ENCODE measurements around the gene KNTC1.
"Not testable (repeated sequence)": the region's sequence is repeated elsewhere in the genome, so short reads cannot be mapped to it uniquely, and the experiment has no call there.

The KNTC1 gene

DNA sequence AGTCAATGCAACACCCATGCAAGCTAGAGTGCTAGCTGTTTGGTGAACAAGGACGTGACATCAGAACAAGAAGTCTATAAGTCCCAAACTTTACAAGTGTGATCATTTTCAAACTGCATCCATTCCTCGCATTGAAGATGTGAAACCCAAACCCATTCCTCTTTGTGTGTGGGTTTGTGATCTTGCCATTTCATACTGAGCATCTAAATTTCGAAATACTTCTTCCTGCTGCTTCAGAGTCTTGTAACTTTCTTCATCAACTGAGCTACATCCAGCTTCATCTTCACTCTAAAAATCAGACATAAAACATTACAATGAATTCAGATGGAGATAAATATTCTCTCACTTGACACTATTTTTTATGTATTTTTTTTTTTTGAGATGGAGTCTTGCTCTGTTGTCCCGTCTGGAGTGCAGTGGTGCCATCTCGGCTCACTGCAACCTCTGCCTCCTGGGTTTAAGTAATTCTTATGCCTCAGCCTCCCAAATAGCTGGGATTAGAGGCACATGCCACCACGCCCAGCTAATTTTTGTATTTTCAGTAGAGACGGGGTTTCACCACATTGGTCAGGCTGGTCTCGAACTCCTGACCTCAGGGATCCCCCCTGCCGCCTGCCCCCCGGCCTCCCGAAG, 21.5 kb upstream of the KNTC1 start:
- no peak for DNase-seq (ENCODE audit: low read depth, low spot score)

DNA sequence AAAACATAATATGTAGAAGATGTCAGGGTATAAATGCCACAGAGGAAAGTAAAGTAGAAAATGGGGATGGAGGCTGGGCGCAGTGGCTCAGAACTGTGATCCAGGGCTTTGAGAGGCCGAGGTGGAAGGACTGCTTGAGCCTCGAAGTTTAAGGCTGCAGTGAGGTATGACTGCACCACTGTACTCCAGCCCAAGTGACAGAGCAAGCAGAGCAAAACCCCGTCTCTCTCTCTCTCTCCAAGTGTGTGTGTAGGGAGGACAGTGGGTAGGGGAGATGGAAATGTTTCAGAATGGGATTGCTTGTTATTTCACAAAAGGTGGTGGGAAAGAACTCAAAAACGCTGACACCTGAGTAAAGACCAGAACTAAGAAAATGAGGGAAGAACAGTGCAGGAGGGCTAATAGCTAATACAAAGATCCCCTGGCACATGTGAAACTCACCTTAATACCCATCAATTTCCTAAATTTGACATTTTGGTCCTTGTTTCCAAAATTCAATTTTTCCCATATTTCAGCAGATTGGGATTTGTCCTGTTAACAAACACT, 20.6 kb upstream of the KNTC1 start:
- DNase-seq (ENCODE audit: low read depth, low spot score) = no peak

DNA sequence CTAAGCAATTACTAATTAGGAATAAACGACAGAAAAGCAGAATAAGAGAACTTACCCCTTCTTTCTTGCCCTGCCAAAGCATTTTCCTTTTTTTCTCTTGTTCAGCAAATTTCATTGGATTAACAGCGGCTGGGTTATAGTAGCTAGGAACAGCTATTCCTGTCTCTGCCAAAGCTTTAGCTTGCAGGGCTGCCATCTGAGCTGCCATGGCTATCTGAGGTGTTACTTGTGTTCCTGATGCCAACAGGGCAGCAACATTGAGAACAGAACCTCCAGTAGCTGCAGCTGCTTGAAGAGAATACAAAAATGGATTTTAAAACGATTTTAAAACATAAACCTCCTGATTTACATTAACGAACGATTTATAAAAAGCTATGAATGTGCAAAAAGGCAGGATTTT, 18.9 kb upstream of the KNTC1 start:
- DNase-seq (ENCODE audit: low read depth, low spot score) = no peak

DNA sequence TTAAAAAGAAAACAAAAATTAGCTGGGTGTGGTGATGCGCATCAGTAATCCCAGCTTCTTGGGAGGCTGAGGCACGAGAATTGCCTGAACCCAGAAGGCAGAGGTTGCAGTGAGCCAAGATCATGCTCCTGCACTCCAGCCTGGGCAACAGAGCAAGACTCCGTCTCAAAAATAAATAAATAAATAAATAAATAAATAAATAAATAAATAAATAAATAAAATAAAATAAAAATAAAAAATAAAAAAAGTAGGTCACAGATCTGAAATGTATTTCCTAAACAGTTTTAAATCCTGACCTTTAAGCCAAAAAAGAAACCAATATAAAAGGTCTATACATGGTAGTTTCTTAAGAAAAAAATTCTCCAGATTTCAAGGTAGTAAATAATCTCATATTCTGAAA, 14.0 kb upstream of the KNTC1 start:
- not testable (repeated sequence) for DNase-seq (ENCODE audit: low read depth, low spot score)

DNA sequence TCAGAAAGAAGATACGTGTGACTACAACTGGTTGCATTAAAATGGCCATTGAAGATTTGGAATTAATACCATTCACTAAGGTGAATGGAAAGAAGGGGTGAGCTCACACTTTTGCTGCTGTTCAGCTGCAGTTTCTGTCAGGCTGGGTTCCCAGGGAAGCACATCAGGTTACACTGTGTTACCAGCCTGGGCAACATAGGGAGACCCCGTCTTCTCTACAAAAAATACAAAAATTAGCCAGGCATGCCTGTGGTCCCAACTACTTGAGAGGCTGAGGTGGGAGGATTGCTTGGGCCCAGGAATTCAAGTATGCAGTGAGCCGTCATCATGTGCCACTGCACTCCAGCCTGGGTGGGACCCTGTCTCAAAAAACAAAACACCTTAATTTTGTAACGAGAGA, 13.4 kb upstream of the KNTC1 start:
- no peak for DNase-seq (ENCODE audit: low read depth, low spot score)

DNA sequence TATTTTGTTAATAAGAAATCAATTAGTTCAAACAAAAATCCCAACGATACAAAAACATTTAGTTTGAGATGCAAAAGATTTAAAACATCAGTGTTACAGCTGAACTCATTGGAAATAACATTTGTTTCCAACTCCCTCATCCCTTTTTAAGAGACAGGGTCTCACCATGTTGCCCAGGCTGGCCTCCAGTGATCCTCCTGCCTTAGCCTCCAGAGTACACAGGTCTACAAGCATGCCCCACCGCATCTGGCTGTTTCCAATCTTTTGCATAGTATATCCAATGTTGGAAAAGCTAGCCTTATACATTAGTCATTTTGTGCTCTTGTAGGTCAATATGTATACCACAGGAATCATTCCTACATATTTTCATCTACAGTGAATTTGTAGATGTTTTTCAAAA, 11.8 kb upstream of the KNTC1 start:
- DNase-seq (ENCODE audit: low read depth, low spot score) = no peak

DNA sequence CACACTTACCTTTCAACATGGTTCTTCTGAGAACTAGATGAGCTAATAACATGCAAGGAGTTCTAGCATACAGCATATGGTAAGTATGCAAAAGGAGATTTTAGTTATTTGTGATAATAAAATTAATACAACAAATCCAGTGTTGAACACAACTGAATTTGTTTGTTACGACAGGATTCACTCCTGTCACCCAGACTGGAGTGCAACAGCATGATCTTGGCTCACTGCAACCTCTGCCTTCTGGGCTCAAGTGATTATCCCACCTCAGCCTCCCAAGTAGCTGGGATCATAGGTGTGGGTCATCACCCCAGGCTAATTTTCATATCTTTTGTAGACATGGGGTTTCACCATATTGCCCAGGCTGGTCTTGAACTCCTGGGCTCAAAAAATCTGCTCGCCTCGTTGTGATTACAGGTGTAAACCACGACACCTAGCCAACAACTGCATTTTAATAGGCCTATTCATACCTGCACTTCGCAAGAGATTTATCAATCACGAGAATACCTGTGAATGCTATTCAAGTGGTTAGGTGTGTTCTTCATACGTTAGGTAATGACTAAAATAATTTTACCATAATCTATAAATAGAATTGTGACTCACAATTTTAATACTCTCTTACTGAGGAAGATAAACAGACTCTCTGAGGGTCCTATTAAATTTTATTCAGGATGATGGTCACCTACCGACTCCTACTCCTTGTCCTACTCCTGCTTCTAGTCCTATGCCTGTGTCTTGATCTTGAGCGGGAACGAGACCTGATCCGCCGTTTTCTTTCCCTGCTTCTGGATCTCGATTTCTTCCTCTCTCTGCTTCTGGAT, 10.3 kb upstream of the KNTC1 start:
- no peak for DNase-seq (ENCODE audit: low read depth, low spot score)

DNA sequence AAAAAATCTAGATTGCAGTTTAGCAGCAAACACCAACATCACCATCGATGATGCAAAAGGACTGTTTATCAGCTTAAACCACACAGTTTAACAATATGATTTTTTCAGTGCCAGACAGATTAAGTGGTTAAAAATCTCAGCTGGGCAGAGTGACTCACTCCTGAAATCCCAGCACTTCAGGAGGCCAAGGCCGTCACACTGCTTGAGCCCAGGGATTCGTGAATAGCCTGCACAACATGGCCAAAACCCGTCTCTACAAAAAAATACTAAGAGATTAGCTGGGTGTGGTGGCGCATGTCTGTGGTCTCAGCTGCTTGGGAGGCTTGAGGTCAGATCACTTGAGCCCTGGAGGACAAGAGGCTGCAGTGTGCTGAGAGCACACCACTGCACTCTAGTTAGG, 9.2 kb upstream of the KNTC1 start:
- peak; percentile 65 for DNase-seq (ENCODE audit: low read depth, low spot score)

DNA sequence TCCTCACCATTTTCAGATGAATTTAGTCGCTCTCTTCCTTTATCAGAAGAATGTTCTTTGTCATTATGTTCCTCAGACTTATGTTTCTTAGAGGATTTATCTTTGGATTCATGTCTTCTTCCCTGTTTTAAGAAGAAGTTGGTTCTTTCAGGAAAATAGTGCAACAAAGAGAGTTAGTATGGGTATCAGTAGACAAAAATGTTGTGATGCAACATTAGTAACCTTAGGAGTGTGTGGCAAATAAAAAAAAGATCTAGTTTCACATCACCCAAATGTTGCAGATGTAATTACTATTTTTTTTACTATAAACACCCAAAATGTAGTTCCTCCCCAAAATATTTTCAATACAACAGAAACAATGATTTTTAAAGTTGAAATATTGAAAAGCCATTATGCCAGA, 8.1 kb upstream of the KNTC1 start:
- DNase-seq (ENCODE audit: low read depth, low spot score) = no peak

DNA sequence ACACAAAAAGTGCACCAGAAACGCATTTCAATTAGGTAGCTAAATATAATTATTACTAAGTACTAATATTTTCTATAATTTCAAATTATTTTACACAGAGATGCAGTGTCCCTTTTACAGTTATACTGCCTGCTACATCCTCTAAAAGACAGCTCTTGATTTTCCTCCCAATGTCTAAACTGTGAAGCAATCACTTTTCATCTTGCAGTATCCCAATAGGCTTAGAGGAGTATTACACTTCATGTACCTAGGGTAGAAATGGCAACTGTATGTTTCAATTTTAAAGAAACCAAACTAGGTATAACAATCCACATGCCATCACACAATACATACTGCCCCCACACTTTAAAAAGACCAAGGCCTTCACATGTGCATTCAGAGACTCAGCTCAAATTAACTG, 7.6 kb upstream of the KNTC1 start:
- DNase-seq (ENCODE audit: low read depth, low spot score) = no peak

DNA sequence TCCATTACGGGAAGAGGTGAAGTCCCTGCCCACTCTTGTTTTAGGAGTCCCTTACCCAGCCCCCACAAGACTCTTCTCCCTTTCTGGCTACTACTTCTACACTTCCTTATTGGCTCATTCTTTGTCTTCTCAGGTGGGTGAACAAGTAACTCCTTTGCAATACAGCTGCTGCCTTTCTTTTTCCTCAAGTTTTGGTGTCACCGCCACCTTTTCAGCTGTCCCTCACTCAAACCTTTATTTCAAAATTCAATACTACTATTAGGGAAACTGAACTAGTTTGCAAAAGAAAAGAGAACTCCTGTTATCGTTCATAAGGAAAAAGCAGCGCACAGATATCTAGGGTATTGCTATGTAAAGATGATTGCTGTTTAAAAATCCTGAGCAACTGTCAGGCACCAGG, 6.4 kb upstream of the KNTC1 start:
- DNase-seq (ENCODE audit: low read depth, low spot score) = no peak

DNA sequence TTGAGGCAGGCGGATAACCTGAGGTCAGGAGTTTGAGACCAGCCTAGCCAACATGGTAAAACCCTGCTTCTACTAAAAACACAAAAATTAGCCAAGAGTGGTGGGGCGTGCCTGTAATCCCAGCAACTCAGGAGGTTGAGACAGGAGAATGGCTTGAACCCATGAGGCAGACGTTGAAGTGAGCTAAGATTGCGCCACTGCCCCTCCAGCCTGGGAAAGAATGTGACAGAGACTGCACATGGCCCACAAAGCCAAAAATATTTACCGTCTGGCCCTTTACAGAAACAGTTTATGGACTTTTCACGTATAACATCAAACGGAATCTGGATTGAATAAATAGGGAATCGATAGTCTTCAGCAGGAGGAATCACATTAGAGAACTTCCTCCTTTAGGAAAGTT, 3.8 kb upstream of the KNTC1 start:
- no peak for DNase-seq (ENCODE audit: low read depth, low spot score)

DNA sequence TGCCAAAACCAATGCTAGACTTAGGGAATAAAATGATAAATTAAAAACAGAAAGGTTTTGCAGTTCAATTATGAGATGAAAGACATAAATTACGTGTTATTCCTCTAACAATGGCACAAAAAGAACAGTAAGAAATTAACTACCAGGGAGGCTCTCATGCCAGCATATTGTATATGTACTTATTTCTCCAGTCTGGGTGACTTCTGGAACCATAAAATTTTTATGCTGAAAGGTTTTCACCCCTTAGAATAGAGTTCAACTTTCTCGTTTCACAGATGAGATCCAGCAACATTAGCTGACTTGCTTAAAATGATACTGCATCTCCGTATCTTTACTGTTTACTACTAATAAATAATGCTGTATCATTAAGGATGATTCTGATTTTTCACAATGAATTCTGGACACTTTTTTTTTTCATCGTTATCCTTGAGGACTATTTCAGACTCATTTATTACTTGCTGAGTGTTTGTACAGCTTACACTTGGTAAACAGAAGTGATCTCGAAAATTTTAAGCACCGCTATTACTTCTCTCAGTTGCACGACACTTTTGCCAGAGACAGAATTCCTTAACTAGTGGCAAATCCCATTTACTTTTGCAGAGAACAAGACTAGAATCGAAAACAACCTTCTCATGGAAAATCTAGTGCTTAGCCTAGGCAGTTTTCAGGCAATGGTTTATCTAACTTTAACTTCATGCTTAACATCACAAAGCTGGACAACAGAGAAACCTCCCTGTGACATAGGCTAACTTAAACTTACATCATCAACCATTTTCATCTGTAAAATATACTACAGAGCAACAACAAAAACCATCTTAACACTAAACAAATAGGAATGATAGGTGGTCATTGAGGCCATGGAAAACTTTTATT, 3.0 kb upstream of the KNTC1 start:
- no peak for DNase-seq (ENCODE audit: low read depth, low spot score)

DNA sequence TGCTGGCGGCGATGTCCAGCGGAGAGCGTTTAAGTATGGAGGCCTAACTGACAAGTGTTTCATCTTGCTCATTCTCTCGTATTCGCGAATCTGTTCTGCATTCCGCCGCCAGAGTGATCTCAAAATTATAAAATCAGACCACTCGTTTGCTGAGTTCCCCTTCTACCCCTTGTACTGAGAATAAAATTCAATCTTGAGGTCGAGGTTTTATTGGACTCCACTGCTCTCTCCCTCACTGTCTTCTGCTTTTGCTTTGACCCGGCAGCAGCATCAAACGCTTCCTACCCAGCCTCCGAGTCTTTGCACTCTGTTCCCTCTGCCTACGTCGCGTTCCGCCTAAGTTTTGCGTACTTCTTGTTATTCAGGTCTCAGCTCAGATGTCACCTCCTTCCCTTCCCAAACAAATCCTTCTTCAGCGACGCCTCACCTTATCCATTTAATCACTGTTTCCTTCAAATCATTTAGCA, 462 bp downstream of the KNTC1 start:
- DNase-seq (ENCODE audit: low read depth, low spot score) = no peak

DNA sequence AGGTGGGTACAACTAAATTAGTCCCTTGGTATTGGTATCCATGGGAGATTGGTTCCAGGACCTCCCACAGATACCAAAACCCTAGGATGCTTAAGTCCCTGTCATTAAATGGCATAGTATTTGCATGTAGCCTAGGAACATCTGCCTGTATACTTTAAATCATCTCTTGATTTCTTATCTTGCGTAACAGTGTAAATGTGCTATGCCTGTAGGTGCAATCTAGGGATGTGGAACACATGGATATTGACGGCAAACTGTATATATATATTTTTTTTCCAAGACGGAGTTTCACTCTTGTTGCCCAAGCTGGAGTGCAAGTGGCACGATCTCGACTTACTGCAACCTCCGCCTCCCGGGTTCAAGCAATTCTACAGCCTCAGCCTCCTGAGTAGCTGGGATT, 1.5 kb downstream of the KNTC1 start:
- DNase-seq (ENCODE audit: low read depth, low spot score) = no peak

DNA sequence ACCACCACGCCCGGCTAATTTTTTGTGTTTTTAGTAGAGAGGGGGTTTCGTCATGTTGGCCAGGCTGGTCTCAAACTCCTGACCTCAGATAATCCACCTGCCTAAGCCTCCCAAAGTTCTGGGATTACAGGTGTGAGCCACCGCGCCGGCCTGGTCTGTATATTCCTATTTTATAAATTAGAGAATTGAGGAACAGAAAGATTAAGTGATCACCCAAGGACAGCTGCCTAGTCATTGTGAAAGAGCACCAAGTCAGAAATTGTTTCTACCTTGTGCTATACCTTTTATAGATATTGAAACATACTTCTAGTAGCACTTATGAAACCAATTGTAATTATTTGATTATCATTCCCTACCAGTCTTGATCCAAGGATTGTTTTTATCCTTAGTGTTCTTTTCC, 1.9 kb downstream of the KNTC1 start:
- DNase-seq (ENCODE audit: low read depth, low spot score) = no peak

DNA sequence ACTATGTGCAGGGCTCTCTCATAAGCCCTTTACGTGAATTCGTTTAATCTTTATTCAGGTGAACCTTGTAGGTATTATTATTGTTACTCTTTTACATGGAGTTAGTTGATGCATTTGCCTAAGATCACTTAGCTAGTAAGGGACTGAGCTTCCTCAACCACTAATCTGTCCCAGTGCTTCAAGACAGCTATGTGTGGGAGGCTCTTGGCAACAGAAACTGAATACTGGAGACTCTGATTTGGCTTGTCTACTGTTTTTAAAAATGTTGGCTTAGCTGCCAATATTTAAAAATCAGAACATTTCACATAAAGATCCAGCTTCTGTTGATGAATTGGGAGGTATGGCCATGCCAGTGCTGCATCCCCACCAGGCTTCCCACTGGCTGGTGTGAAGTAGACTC, 6.8 kb downstream of the KNTC1 start:
- no peak for DNase-seq (ENCODE audit: low read depth, low spot score)

DNA sequence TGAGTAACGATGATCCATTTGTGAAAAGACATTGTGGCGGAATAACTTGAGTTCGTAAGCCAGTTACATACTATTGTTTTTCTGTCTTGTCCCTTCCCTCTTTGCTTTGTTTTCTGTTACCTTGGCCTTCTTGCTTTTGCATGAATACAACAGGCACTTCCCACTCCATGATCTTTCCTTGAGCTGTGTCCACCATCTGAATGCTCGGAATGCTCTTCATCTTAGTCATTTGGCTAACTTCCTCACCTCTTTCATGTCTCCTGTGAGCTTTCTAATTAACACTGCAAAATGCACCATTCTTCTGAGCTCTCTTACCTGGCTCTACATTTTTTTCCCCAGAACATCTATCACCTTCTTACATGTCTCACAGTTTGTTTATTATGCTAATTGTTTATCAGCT, 10.0 kb downstream of the KNTC1 start:
- no peak for DNase-seq (ENCODE audit: low read depth, low spot score)

DNA sequence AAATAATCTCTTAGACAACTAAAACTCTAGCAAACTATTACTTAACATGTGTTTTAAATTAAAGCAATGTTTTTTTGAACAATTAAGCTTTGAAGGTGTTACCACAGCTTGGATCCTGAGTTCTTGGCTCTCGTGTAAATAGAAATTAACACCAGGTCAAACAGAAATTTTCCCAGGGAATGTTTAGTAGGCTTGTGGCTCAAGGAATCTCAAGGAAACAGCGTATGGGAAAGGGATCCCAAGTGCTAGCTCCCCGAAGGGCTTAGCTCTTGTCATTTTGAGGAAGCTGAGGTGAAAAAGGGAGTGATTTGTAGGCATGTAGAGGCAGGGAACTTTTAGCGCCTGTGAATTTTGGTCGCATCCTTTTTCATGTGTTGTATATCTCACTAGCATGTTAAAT, 11.4 kb downstream of the KNTC1 start:
- DNase-seq (ENCODE audit: low read depth, low spot score) = no peak

DNA sequence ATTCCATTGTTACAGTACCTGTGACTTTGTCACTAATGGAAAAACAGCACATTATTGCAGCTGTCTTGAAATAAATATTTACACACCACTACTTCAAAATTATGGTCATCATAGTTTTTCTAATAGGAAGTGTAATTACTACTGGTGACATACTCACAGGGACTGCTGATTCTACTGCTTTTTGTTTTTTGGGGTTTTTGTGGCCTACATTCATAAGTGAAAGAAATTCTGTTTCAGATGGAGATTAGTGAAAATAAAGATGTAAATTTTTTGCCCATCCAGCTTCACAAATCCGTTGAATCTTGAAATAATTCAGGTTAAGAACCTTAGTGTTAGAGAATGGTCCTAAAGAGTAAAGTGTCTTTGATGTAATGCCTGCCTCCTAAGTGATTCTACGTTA, 17.5 kb downstream of the KNTC1 start:
- no peak for DNase-seq (ENCODE audit: low read depth, low spot score)

DNA sequence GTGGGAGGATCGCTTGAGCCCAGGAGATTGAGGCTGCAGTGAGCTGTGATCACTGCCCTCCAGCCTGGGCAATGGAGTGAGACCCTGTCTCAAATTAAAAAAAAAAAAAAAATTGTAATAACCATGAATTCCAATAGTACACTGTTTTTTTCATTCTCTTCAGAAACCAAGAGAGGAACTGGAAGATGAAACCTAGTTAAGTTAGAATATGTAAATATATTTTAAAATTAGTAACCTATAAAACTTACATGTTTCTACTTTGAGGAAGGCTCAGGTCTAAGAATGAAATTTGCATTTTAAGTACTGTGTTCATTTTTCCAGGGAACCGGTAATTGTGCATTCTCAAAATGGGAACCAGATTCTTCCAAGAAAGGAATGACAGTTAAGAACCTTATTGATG, 18.8 kb downstream of the KNTC1 start:
- no peak for DNase-seq (ENCODE audit: low read depth, low spot score)

DNA sequence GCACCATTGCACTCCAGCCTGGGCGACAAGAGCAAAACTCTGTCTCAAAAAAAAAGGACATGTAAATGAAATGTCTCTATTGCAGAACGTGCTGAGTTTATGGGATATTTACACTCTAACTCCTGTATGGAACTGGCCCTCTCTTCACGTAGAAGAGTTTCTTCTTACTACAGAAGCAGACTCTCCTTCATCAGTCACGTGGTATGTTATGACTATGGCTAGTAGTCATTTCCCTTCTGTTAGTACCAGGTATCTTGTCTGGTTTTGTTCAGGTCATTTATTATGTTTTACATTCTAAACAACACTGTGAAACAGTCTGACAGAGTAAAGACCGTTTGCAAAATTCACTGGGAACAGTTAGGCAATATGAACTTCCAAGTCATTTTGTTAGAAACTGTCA, 20.3 kb downstream of the KNTC1 start:
- no peak for DNase-seq (ENCODE audit: low read depth, low spot score)

Measured in smooth muscle cell of the brain vasculature (primary cell).